ENCODE data around the gene MAU2. TPM values are rescaled to one million over a fixed set of nuclear protein-coding genes. Genes with fewer than 3 reads are reported as not detected.

The MAU2 gene
- total and polyA plus RNA-seq, 2 of the 13 experiments (the other 11 are each of a cell fraction or from before 2014, with no cell fraction given), result 16.8 to 33.8 TPM

DNA sequence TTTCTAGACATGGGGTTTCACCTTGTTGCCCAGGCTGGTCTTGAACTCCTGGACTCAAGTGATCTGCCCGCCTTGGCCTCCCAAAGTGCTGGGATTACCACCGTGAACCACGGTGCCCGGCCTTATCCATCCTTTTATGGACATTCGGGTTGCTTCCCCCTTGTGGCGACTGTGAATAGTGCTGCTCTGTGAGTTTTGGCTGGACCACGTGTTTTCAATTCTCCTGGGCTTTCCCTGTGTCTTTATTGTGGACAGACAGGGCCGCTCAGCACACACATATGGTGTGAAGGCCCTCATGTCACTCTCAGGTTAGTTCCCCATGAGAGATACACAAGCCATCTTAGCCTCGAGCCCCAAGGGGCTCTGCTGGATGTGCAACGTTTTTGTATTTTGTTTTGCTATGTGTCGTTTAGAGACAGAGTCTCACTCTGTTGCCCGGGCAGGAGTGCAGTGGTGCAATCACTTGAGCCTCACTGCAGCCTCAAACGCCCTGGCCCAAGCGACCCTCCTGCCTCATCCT, 40.5 kb downstream of the MAU2 start (continued):
- TF ChIP-seq ZSCAN25 (CRISPR knock-in tag; IDR thresholded peaks at IDR 0.05) (no peak), FOXA1 (IDR thresholded peaks at IDR 0.05) (no peak), FOXA1 (CRISPR knock-in tag; IDR thresholded peaks at IDR 0.05) (no peak), ZFP82 (CRISPR knock-in tag; IDR thresholded peaks at IDR 0.05; ENCODE audit: borderline replicate concordance) (no peak), ZNF292 (CRISPR knock-in tag; IDR thresholded peaks at IDR 0.05; ENCODE audit: borderline replicate concordance, low read depth) (no peak), SMARCE1 (IDR thresholded peaks at IDR 0.05; ENCODE audit: borderline replicate concordance) (no peak), RFXAP (CRISPR knock-in tag; IDR thresholded peaks at IDR 0.05; ENCODE audit: borderline replicate concordance) (no peak), ZNF761 (CRISPR knock-in tag; conservative IDR thresholded peaks at IDR 0.05) (0 out of 2 replicates have a peak, but pooled peaks have one; percentile 58), ZFX (CRISPR knock-in tag; IDR thresholded peaks at IDR 0.05; ENCODE audit: low read depth) (peak; percentile 72), ETV5 (CRISPR knock-in tag; IDR thresholded peaks at IDR 0.05; ENCODE audit: borderline replicate concordance) (0 out of 2 replicates have a peak, but pooled peaks have one; percentile 23), FOXO1 (CRISPR knock-in tag; IDR thresholded peaks at IDR 0.05) (no peak), HOXA5 (CRISPR knock-in tag; IDR thresholded peaks at IDR 0.05) (no peak), ZNF446 (CRISPR knock-in tag; IDR thresholded peaks at IDR 0.05) (no peak), MTA1 (CRISPR knock-in tag; IDR thresholded peaks at IDR 0.05; ENCODE audit: borderline replicate concordance) (no peak), SAP130 (CRISPR knock-in tag; IDR thresholded peaks at IDR 0.05; ENCODE audit: low read depth) (peak; percentile 79), TCF7L2 (IDR thresholded peaks at IDR 0.05; ENCODE audit: low read depth, low read length) (no peak)
- TF ChIP-seq, protein P1, sequence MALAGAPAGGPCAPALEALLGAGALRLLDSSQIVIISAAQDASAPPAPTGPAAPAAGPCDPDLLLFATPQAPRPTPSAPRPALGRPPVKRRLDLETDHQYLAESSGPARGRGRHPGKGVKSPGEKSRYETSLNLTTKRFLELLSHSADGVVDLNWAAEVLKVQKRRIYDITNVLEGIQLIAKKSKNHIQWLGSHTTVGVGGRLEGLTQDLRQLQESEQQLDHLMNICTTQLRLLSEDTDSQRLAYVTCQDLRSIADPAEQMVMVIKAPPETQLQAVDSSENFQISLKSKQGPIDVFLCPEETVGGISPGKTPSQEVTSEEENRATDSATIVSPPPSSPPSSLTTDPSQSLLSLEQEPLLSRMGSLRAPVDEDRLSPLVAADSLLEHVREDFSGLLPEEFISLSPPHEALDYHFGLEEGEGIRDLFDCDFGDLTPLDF (CRISPR knock-in tag; IDR thresholded peaks at IDR 0.05), result no peak
- TF ChIP-seq, protein P2, sequence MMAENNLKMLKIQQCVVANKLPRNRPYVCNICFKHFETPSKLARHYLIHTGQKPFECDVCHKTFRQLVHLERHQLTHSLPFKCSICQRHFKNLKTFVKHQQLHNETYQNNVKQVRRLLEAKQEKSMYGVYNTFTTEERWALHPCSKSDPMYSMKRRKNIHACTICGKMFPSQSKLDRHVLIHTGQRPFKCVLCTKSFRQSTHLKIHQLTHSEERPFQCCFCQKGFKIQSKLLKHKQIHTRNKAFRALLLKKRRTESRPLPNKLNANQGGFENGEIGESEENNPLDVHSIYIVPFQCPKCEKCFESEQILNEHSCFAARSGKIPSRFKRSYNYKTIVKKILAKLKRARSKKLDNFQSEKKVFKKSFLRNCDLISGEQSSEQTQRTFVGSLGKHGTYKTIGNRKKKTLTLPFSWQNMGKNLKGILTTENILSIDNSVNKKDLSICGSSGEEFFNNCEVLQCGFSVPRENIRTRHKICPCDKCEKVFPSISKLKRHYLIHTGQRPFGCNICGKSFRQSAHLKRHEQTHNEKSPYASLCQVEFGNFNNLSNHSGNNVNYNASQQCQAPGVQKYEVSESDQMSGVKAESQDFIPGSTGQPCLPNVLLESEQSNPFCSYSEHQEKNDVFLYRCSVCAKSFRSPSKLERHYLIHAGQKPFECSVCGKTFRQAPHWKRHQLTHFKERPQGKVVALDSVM (CRISPR knock-in tag; IDR thresholded peaks at IDR 0.05), result no peak
- TF ChIP-seq, protein P3, sequence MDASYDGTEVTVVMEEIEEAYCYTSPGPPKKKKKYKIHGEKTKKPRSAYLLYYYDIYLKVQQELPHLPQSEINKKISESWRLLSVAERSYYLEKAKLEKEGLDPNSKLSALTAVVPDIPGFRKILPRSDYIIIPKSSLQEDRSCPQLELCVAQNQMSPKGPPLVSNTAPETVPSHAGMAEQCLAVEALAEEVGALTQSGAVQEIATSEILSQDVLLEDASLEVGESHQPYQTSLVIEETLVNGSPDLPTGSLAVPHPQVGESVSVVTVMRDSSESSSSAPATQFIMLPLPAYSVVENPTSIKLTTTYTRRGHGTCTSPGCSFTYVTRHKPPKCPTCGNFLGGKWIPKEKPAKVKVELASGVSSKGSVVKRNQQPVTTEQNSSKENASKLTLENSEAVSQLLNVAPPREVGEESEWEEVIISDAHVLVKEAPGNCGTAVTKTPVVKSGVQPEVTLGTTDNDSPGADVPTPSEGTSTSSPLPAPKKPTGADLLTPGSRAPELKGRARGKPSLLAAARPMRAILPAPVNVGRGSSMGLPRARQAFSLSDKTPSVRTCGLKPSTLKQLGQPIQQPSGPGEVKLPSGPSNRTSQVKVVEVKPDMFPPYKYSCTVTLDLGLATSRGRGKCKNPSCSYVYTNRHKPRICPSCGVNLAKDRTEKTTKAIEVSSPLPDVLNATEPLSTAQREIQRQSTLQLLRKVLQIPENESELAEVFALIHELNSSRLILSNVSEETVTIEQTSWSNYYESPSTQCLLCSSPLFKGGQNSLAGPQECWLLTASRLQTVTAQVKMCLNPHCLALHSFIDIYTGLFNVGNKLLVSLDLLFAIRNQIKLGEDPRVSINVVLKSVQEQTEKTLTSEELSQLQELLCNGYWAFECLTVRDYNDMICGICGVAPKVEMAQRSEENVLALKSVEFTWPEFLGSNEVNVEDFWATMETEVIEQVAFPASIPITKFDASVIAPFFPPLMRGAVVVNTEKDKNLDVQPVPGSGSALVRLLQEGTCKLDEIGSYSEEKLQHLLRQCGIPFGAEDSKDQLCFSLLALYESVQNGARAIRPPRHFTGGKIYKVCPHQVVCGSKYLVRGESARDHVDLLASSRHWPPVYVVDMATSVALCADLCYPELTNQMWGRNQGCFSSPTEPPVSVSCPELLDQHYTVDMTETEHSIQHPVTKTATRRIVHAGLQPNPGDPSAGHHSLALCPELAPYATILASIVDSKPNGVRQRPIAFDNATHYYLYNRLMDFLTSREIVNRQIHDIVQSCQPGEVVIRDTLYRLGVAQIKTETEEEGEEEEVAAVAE (CRISPR knock-in tag; IDR thresholded peaks at IDR 0.05; ENCODE audit: borderline replicate concordance), result no peak
- TF ChIP-seq, protein P4, sequence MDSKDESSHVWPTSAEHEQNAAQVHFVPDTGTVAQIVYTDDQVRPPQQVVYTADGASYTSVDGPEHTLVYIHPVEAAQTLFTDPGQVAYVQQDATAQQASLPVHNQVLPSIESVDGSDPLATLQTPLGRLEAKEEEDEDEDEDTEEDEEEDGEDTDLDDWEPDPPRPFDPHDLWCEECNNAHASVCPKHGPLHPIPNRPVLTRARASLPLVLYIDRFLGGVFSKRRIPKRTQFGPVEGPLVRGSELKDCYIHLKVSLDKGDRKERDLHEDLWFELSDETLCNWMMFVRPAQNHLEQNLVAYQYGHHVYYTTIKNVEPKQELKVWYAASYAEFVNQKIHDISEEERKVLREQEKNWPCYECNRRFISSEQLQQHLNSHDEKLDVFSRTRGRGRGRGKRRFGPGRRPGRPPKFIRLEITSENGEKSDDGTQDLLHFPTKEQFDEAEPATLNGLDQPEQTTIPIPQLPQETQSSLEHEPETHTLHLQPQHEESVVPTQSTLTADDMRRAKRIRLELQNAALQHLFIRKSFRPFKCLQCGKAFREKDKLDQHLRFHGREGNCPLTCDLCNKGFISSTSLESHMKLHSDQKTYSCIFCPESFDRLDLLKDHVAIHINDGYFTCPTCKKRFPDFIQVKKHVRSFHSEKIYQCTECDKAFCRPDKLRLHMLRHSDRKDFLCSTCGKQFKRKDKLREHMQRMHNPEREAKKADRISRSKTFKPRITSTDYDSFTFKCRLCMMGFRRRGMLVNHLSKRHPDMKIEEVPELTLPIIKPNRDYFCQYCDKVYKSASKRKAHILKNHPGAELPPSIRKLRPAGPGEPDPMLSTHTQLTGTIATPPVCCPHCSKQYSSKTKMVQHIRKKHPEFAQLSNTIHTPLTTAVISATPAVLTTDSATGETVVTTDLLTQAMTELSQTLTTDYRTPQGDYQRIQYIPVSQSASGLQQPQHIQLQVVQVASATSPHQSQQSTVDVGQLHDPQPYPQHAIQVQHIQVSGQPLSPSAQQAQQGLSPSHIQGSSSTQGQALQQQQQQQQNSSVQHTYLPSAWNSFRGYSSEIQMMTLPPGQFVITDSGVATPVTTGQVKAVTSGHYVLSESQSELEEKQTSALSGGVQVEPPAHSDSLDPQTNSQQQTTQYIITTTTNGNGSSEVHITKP (CRISPR knock-in tag; IDR thresholded peaks at IDR 0.05; ENCODE audit: low read depth), result no peak

Measured in HepG2 (cell line).